RWPE1 (cell line): ENCODE data around the gene CHST3.

Experiments
- CTCF ChIA-PET: fragments of 350-600 bp; sonication (Branson Sonifier 250); formaldehyde crosslinking; extraction: SDS; loops from one replicate; lab custom pipeline; 2021; lab: Yijun Ruan, JAX
- POLR2A ChIA-PET: fragments of 400-600 bp; formaldehyde crosslinking; extraction: SDS; loops from one replicate; lab custom pipeline; 2020; ENCODE audit warnings: antibody characterized with exemption; ENCODE audit not compliant: low non-redundant PET; lab: Yijun Ruan, JAX
- DNase-seq: peaks from one replicate; pipeline ENCODE4 v3.0.0; 2012; ENCODE audit warnings: low spot score
- H3K27ac ChIP-seq: fragments of 450-650 bp; 2 replicates; pipeline ENCODE4 v1.5.1; 2017
- TF ChIP-seq, protein P1 (sequence below): fragments of 450-650 bp; conservative IDR thresholded peaks from 2 replicates; pipeline ENCODE4 v1.5.1; 2017; ENCODE audit warnings: low read depth, mild to moderate bottlenecking

The CHST3 gene

GRCh38 chr10:72056932-72057751 is 92.9 kb downstream of the CHST3 start:
- H3K27ac ChIP-seq, result no peak overlapping the region
- POLR2A ChIA-PET, result no interaction called here
- CTCF ChIA-PET, result interaction anchor here (1.2 kb wide), 2 partner anchors 8 to 13 kb away, joined by 3 to 5 read pairs; no protein-coding TSS in a partner anchor

DNA sequence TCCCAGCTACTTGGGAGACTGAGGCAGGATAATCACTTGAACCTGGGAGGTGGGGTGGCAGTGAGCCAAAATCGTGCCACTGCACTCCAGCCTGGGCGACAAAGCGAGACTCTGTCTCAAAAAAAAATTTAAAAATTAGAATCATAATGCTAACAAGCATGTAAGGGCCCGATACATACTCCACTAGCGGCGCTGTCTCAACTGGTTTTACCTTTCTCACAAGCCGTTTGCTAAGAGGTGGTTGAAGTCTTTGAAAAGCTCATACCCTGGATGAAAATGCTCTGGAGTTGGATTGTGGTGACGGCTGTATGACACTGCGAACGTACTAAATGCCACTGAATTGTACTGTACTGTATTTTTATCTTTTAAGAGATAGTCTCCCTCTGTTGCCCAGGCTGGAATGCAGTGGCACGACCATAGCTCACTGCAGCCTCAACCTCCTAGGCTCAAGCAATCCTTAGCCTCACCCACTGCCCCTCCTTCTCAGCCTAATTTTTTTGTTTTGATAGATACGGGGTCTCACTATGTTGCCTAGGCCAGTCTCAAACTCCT is 94.2 kb downstream of the CHST3 start:
- no peak for DNase-seq
- CTCF ChIA-PET, result interaction anchor here (1.2 kb wide), 1 partner anchor 9 kb away, joined by 3 read pairs; no protein-coding TSS in a partner anchor
- POLR2A ChIA-PET, result no interaction called here
- TF ChIP-seq, protein P1, sequence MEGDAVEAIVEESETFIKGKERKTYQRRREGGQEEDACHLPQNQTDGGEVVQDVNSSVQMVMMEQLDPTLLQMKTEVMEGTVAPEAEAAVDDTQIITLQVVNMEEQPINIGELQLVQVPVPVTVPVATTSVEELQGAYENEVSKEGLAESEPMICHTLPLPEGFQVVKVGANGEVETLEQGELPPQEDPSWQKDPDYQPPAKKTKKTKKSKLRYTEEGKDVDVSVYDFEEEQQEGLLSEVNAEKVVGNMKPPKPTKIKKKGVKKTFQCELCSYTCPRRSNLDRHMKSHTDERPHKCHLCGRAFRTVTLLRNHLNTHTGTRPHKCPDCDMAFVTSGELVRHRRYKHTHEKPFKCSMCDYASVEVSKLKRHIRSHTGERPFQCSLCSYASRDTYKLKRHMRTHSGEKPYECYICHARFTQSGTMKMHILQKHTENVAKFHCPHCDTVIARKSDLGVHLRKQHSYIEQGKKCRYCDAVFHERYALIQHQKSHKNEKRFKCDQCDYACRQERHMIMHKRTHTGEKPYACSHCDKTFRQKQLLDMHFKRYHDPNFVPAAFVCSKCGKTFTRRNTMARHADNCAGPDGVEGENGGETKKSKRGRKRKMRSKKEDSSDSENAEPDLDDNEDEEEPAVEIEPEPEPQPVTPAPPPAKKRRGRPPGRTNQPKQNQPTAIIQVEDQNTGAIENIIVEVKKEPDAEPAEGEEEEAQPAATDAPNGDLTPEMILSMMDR, result no peak
- H3K27ac ChIP-seq, result no peak overlapping the region

More at GRCh38 chr10:72056932-72057751, 92.9 kb downstream of the CHST3 start:
- TF ChIP-seq, protein P1, result no peak
- no peak for DNase-seq

GRCh38 chr10:72058989-72059842 is 95.0 kb downstream of the CHST3 start:
- CTCF ChIA-PET, result interaction anchor here (0.6 to 1.6 kb wide), 4 partner anchors 10 to 1115 kb away, joined by 3 to 4 read pairs (median 3); no protein-coding TSS in a partner anchor
- H3K27ac ChIP-seq, result no peak overlapping the region
- DNase-seq, result no peak
- POLR2A ChIA-PET, result no interaction called here
- TF ChIP-seq, protein P1, result no peak

GRCh38 chr10:72059843-72060822 is 95.9 kb downstream of the CHST3 start:
- TF ChIP-seq, protein P1, result no peak
- H3K27ac ChIP-seq, result no peak overlapping the region
- POLR2A ChIA-PET, result no interaction called here
- CTCF ChIA-PET, result interaction anchor here (0.6 to 1.6 kb wide), 7 partner anchors 11 to 1116 kb away, joined by 3 to 4 read pairs (median 3); no protein-coding TSS in a partner anchor
- no peak for DNase-seq

DNA sequence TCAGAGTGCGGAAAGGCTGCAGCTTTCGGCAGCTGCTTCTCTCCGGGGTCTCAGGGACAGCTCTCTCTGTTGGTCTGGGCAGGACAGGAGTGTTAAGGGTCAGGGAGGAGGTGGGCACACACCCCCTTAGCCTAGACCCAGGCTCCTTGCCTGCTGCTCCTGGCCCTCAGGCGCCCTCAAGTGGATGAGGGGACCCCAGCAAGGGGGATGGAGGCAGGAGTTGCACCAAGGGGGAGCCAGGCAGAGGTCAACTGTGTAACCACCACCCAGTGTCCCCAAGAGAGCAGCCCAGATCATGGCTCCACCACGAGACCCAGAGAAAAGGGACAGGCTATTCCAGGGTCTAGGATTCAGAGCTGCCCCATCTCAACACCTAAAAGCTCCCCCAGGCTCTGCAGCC is 97.3 kb downstream of the CHST3 start:
- ChIA-PET POLR2A (interaction anchor here (0.6 kb wide), 1 partner anchor 535 kb away, joined by 6 read pairs; no protein-coding TSS in a partner anchor), CTCF (interaction anchor here (0.8 to 1.3 kb wide), 3 partner anchors 13 to 165 kb away, joined by 3 to 4 read pairs (median 4); no protein-coding TSS in a partner anchor)
- DNase-seq, result no peak

More for the DNA sequence above, 97.3 kb downstream of the CHST3 start:
- H3K27ac ChIP-seq, result no peak overlapping the region
- TF ChIP-seq, protein P1, result no peak
